HUES64 (cell line): ENCODE measurements around the gene KREMEN1.
"Not testable (repeated sequence)": the region's sequence is repeated elsewhere in the genome, so short reads cannot be mapped to it uniquely, and the experiment has no call there.

ENCODE experiments used
- H3K27ac ChIP-seq: 2 replicates; pipeline ENCODE4 v1.7.0; 2013; ENCODE audit warnings: low read depth, low read length, inconsistent platforms
- H3K27me3 ChIP-seq: 2 replicates; pipeline ENCODE4 v1.6.1; 2013; ENCODE audit warnings: mild to moderate bottlenecking, low read length; ENCODE audit not compliant: insufficient read depth
- H3K36me3 ChIP-seq: 2 replicates; pipeline ENCODE4 v1.6.1; 2013; ENCODE audit warnings: mild to moderate bottlenecking, low read length; ENCODE audit not compliant: insufficient read depth
- H3K4me1 ChIP-seq: 2 replicates; pipeline ENCODE4 v1.6.1; 2013; ENCODE audit warnings: mild to moderate bottlenecking, low read length, moderate library complexity; ENCODE audit not compliant: insufficient read depth
- H3K4me3 ChIP-seq: 2 replicates; pipeline ENCODE4 v1.5.1; 2013; ENCODE audit warnings: mild to moderate bottlenecking, low read length, moderate library complexity
- H3K9ac ChIP-seq: 2 replicates; pipeline ENCODE4 v1.6.1; 2013; ENCODE audit warnings: mild to moderate bottlenecking, low read depth, low read length
- H3K9me3 ChIP-seq: 2 replicates; pipeline ENCODE4 v1.6.1; 2013; ENCODE audit warnings: low read depth, low read length; ENCODE audit not compliant: insufficient read depth
- WGBS: fragments of 150-250, 120-280 bp; methylation state at CpG from one replicate; pipeline ENCODE4 v1.1.7; 2013; ENCODE audit warnings: missing lambda C conversion rate; 5-methylcytosine and 5-hydroxymethylcytosine counted together

The KREMEN1 gene

DNA sequence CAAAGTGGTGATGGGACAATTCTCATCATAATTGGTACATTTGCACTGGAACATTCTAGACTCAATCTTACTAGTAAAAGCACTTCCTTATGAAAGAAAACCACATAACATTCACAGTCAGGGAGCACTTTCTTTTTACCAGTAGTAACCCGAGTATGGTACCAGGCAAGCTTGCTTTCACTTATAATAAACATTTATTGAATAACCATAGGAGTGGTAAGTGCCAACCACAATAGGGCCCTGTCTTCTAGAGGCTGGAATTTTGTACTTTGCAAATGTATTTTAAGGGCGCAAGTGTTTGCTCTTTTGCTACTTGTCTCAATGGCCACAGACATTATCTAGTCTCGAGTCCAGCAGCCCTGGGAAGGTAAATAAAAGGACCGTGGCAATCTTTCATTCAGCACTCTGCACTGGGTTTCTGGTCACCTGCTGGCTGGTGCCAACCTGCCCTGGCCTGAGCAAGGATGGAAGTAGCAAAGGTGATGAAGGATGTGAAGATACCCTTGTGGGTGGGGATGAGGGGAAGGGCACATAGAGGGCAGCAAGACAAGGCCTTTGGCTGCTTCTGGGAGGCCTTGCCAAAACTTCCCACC is 35.4 kb upstream of the KREMEN1 start:
- Histone ChIP-seq H3K27ac (no peak overlapping the region), H3K36me3 (peaks cover 3% of the 10 kb centered on the region; the same call in 1 of the 2 replicates), H3K9me3 (no peaks in the 10 kb centered on the region), H3K4me3 (no peak overlapping the region), H3K9ac (no peak overlapping the region), H3K4me1 (peaks cover 4% of the 10 kb centered on the region), H3K27me3 (no peaks in the 10 kb centered on the region)
- WGBS, result 93% methylated on average over 4 of the region's 4 CpGs

DNA sequence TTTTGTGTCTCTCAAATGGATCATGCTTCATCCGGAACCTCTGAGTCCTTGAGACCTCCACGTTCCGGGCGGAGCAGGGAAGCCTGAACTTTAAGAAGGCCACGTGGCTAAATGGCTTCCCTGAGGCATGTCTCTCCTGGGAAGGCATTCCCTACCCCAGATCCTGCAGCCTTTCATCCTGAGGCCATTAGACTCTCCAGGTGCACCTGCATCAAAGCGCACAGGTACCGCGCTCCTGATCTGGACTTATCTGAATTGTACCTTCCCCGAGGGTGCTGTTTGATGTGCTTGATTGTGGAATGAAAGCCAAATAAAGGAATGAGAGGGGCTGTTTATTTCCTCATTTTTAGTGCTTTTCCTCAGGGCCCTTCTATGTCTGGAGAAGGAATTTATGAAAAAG is 33.7 kb upstream of the KREMEN1 start:
- no peaks in the 10 kb centered on the region for H3K27me3 ChIP-seq
- H3K9me3 ChIP-seq, result no peaks in the 10 kb centered on the region
- no peak overlapping the region for H3K27ac ChIP-seq
- H3K36me3 ChIP-seq, result peaks cover 15% of the 10 kb centered on the region
- 90% methylated on average over 9 of the region's 9 CpGs for whole genome bisulfite sequencing
- H3K4me3 ChIP-seq, result no peak overlapping the region
- H3K9ac ChIP-seq, result no peak overlapping the region
- H3K4me1 ChIP-seq, result no peaks in the 10 kb centered on the region

DNA sequence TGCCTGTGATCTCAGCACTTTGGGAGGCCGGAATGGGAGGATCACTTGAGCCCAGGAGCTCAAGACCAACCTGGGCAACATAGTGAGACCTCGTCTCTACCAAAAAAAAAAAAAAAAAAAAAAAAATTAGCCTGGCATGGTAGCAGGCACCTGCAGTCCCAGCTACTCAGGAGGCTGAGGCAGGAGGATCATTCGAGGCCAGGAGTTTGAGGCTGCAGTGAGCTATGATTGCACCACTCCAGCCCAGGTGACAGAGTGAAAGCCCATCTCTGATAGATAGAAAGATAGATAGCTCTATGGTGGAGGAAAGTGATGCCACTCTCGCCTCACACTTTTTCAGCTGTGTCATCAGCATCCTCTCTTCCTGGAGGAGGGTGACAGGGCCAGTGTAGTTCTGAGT is 33.2 kb upstream of the KREMEN1 start:
- not testable (repeated sequence) for H3K9me3 ChIP-seq, H3K4me3 ChIP-seq, H3K27ac ChIP-seq, H3K4me1 ChIP-seq, H3K27me3 ChIP-seq, H3K9ac ChIP-seq
- 97% methylated on average over 4 of the region's 4 CpGs for WGBS
- H3K36me3 ChIP-seq, result peaks cover 20% of the 10 kb centered on the region

DNA sequence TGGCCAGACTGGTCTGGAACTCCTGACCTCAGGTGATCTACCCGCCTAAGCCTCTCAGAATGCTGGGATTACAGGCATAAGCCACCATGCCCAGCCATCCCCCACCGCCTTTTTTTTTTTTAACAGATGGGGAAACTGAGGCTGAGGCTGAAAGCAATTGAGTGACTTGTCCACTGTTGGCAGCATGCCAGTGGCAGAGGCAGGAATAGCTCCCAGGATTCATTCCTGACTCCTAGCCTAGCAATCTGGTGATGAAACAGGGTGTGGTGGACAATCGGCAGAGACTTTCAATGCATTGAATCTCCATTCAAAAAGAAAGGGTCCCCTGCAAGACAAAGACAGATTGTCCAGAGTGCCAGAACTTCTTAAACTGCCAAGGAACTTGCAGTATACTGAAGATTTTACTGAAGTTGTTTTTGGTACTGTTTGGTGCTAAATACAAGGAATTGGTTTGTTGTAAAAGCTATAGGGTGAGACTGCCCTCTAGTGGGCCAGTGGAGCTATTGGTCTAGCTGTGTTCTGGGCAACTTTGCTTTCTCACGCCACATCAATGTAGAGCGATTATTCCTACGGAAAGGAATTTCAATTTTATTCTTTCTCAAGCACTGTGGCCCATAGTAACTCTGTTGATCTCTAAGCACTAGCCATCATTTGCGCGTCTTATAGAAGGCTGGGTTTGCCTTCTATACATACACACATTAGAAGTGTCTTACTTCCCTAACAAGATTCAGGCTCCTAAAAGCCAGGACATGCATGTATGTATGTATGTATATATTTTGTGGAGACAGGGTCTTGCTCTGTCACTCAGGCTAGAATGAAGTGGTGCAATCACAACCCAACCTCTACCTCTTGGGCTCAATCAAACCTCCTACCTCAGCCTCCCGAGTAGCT is 32.2 kb upstream of the KREMEN1 start:
- WGBS, result 65% methylated on average over 9 of the region's 9 CpGs
- H3K4me3 ChIP-seq, result no peak overlapping the region
- no peaks in the 10 kb centered on the region for H3K4me1 ChIP-seq
- H3K27me3 ChIP-seq, result no peaks in the 10 kb centered on the region
- H3K27ac ChIP-seq, result no peak overlapping the region
- H3K9ac ChIP-seq, result no peak overlapping the region
- H3K9me3 ChIP-seq, result no peaks in the 10 kb centered on the region
- H3K36me3 ChIP-seq, result peaks cover 28% of the 10 kb centered on the region

DNA sequence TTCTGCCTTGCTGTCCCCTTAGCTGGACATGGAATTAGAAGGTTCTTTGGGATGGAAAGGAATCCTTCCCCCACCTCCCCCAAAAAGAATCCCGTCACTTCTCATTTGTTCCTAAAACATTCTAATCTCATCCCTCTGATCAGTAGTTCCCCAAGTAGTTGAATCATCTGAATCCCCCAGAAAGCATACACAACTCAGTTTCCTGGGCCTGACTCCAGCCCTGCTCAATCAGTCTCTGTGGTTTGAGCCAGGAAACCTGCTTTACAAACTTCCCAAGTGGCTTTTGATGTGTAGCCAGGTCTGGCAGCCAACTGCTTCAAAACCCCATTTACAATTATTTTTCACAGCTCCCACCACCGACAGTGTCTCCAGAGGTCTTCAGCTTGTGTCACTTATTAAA is 31.4 kb upstream of the KREMEN1 start:
- Histone ChIP-seq H3K9ac (no peak overlapping the region), H3K27ac (no peak overlapping the region), H3K36me3 (peaks cover 36% of the 10 kb centered on the region), H3K4me3 (no peak overlapping the region), H3K9me3 (no peaks in the 10 kb centered on the region), H3K4me1 (no peaks in the 10 kb centered on the region), H3K27me3 (no peaks in the 10 kb centered on the region)
- WGBS, result 98% methylated on average over 2 of the region's 2 CpGs

DNA sequence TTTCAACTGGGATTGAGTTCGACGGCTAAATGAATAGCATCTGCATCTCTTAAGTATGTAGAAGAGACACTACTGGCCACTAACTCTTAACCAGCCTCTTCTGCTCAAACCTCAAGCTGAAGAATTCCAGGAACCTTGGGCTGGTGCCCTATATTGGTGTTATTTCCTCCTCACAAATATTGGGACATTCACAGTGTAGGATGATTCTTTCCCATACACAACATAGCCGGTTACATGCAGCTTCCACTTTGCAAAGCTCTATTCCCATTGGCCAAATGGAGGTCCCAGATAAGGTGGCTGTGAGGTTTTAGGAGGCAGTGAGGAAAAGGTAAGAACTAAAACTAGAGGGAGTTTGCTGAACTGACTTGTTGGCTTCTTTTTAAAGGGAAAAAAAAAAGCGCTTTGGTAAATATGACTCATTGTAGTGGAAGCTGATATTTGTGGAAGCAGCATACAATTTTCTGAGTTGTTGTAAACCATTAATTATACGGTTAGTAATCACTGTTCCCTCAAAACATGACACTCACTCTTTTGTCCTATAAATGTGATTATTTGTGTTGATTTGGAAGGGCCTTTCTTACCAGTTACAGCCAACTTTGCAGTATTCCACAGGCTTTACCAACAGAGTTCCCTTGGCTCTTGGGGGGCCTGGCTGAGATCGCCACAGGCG is 28.8 kb upstream of the KREMEN1 start:
- H3K9ac ChIP-seq, result no peak overlapping the region
- WGBS, result 90% methylated on average over 6 of the region's 7 CpGs
- H3K4me1 ChIP-seq, result no peaks in the 10 kb centered on the region
- H3K27me3 ChIP-seq, result no peaks in the 10 kb centered on the region
- no peak overlapping the region for H3K4me3 ChIP-seq
- H3K27ac ChIP-seq, result no peak overlapping the region
- peaks cover 62% of the 10 kb centered on the region for H3K36me3 ChIP-seq
- H3K9me3 ChIP-seq, result no peaks in the 10 kb centered on the region

DNA sequence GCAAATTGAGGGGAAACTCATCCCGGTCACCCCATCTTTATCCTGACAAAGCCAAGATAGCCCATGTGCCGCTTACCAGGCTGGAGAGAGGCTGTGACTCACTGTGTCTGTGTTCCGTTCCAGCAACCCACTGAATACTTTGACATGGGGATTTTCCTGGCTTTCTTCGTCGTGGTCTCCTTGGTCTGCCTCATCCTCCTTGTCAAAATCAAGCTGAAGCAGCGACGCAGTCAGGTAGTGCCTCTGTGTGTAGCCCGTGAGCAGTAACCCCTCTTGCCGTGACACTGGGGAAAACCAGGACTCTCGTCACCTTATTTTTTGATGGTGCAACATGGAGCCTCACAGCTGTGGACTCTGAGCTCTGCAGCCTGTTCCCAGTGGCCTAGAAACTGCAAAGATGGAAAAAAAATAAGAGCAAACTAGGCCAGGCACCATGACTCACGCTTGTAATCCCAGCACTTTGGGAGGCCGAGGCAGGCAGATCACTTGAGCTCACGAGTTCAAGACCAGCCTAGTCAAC is 28.1 kb upstream of the KREMEN1 start:
- Histone ChIP-seq H3K27ac (no peak overlapping the region), H3K4me1 (no peaks in the 10 kb centered on the region), H3K4me3 (no peak overlapping the region)

DNA sequence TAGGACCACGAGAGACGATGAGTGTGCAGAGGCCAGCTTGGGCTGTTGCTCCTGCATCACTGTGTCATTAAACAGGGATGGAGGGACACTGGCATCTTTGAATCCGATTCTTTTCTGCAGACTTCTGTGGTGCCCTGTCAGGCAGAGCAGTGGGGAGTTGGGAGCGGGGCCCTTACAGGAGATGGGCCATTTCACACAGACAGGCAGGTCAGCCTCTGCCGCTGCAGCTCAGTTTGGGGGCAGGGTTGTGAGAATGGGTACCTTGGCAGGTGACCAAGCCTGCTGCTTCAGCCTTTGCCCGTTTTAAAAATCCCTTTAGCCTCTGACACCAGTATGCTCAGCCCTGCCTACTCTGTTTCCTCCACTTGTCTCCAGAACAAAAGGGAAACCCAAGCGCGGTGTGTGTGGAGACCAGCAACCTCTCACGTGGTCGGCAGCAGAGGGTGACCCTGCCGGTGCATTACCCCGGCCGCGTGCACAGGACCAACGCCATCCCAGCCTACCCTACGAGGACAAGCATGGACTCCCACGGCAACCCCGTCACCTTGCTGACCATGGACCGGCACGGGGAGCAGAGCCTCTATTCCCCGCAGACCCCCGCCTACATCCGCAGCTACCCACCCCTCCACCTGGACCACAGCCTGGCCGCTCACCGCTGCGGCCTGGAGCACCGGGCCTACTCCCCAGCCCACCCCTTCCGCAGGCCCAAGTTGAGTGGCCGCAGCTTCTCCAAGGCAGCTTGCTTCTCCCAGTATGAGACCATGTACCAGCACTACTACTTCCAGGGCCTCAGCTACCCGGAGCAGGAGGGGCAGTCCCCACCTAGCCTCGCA is 23.8 kb upstream of the KREMEN1 start:
- no peak overlapping the region for H3K9ac ChIP-seq
- no peak overlapping the region for H3K4me3 ChIP-seq
- no peak overlapping the region for H3K27ac ChIP-seq
- H3K36me3 ChIP-seq, result peaks cover 69% of the 10 kb centered on the region
- WGBS, result 95% methylated on average over 31 of the region's 31 CpGs
- H3K4me1 ChIP-seq, result peaks cover 8% of the 10 kb centered on the region
- H3K27me3 ChIP-seq, result no peaks in the 10 kb centered on the region
- no peaks in the 10 kb centered on the region for H3K9me3 ChIP-seq

More for the DNA sequence above, 28.1 kb upstream of the KREMEN1 start:
- Histone ChIP-seq H3K9ac (no peak overlapping the region), H3K9me3 (no peaks in the 10 kb centered on the region), H3K27me3 (no peaks in the 10 kb centered on the region), H3K36me3 (peaks cover 69% of the 10 kb centered on the region)
- WGBS, result 94% methylated on average over 13 of the region's 13 CpGs

DNA sequence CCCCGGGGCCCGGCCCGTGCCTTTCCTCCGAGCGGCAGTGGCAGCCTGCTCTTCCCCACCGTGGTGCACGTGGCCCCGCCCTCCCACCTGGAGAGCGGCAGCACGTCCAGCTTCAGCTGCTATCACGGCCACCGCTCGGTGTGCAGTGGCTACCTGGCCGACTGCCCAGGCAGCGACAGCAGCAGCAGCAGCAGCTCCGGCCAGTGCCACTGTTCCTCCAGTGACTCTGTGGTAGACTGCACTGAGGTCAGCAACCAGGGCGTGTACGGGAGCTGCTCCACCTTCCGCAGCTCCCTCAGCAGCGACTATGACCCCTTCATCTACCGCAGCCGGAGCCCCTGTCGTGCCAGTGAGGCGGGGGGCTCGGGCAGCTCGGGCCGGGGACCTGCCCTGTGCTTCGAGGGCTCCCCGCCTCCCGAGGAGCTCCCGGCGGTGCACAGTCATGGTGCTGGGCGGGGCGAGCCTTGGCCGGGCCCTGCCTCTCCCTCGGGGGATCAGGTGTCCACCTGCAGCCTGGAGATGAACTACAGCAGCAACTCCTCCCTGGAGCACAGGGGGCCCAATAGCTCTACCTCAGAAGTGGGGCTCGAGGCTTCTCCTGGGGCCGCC is 23.1 kb upstream of the KREMEN1 start:
- H3K36me3 ChIP-seq, result peaks cover 62% of the 10 kb centered on the region
- no peaks in the 10 kb centered on the region for H3K27me3 ChIP-seq
- H3K4me1 ChIP-seq, result peaks cover 16% of the 10 kb centered on the region
- H3K4me3 ChIP-seq, result no peak overlapping the region
- H3K9me3 ChIP-seq, result no peaks in the 10 kb centered on the region
- H3K27ac ChIP-seq, result no peak overlapping the region
- H3K9ac ChIP-seq, result no peak overlapping the region
- WGBS, result 95% methylated on average over 38 of the region's 38 CpGs

DNA sequence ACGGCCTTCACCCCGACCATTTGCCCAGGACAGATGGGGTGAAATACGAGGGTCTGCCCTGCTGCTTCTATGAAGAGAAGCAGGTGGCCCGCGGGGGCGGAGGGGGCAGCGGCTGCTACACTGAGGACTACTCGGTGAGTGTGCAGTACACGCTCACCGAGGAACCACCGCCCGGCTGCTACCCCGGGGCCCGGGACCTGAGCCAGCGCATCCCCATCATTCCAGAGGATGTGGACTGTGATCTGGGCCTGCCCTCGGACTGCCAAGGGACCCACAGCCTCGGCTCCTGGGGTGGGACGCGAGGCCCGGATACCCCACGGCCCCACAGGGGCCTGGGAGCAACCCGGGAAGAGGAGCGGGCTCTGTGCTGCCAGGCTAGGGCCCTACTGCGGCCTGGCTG is 22.4 kb upstream of the KREMEN1 start:
- no peak overlapping the region for H3K9ac ChIP-seq
- peaks cover 56% of the 10 kb centered on the region for H3K36me3 ChIP-seq
- no peaks in the 10 kb centered on the region for H3K9me3 ChIP-seq
- H3K4me3 ChIP-seq, result no peak overlapping the region
- H3K27ac ChIP-seq, result no peak overlapping the region
- WGBS, result 96% methylated on average over 24 of the region's 24 CpGs
- H3K27me3 ChIP-seq, result no peaks in the 10 kb centered on the region
- peaks cover 23% of the 10 kb centered on the region for H3K4me1 ChIP-seq
